Fibroblast of villous mesenchyme (primary cell): ENCODE results near the gene DNAH7. TPM values are rescaled to one million over a fixed set of nuclear protein-coding genes. Genes with fewer than 3 reads are reported as not detected.

ENCODE experiments used
- DNase-seq: peaks from one replicate; pipeline ENCODE4 v3.0.0-alpha.2; 2010; ENCODE audit warnings: low read depth
- H3K4me3 ChIP-seq: 2 replicates; pipeline ENCODE4 v1.5.1; 2011; ENCODE audit warnings: low read depth, mild to moderate bottlenecking, low read length
- CTCF ChIP-seq: IDR thresholded peaks from 2 replicates; pipeline ENCODE4 v1.5.1; 2012; ENCODE audit warnings: low read depth, mild to moderate bottlenecking, low read length; ENCODE audit not compliant: insufficient read depth
- total RNA-seq: library from RNA; depleted of rRNA; stranded (reverse); fragments of >200 nt; gene quantifications from 2 replicates; pipeline ENCODE4 v1.2.3, GENCODE V29; 2012

DNAH7 gene
- total RNA-seq, 1 donor: under 0.01 TPM

DNA sequence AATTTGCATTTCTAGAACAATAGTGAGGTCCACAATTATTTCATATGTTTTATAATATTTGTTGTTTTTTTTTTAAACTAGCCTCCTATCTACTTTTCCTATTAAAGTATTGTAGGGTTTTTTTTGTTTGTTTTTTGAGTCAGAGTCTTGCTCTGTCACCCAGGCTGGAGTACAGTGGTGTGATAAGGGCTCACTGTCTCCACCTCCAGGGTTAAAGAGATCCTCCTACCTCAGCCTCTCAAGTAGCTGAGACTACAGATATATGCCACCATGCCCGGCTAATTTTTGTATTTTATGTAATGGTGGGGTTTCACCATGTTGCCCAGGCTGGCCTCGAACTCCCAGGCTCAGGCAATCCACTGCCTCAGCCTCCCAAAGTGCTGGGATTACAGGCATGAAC is 289.1 kb downstream of the DNAH7 start:
- no peak overlapping the region for H3K4me3 ChIP-seq
- DNase-seq: no peak
- TF ChIP-seq CTCF: no peak

DNA sequence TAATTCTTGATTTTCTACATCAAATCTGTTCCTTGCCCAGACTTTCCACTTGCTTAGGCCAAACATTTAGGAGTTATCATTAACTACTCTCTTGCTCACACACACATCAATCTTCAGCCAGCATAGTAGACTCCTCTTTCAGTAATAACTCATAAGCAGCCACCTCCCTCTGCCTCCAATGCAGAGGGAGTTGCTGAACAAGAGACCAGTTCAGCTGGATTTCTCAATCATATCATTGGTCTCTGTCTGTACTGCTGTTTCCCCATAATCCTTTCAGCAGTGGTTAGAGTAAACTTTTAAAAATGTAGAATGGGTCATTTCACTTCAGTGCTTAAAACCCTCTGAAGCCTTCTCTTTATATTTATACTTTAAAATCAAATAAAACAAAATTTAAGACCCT is 298.7 kb downstream of the DNAH7 start:
- no peak overlapping the region for H3K4me3 ChIP-seq
- DNase-seq: no peak
- TF ChIP-seq CTCF: no peak

GRCh38 chr2:195768431-195768830 is 300.2 kb downstream of the DNAH7 start:
- no peak overlapping the region for H3K4me3 ChIP-seq
- DNase-seq: no peak
- no peak for TF ChIP-seq CTCF

DNA sequence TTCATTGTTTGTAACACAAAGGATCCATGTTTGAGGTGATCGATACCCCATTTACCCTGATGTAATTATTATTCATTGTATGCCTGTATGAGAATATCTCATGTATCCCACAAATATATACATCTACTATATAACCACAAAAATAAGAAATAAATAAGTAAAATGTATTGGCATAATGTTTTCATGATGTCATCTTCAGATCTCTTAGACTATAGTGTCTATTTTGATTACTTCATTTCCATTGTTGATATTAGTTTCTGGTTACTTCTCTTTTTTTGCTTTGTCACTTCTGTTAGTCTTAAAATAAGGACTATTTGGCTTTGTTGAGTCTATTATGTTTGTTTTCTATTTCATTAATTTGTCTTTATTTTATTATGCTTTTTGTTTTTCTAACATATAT is 301.9 kb downstream of the DNAH7 start:
- TF ChIP-seq CTCF: no peak
- no peak overlapping the region for H3K4me3 ChIP-seq
- DNase-seq: no peak

DNA sequence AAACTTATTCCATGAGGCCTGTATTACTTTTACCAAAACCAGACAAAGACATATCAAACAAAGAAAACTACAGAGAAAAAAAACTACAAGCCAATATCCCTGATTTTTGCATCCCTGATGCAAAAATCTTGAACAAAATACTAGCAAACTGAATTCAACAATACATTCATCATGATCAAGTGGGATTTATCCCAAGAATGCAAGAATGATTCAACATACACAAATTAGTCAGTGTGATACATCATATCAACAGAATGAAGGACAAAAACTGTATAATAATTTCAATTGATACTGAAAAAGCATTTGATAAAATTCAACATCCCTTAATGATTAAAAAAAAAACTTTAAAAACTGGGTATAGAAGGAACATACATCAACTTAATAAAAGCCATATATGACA is 304.8 kb downstream of the DNAH7 start:
- H3K4me3 ChIP-seq: no peak overlapping the region
- DNase-seq: no peak

DNA sequence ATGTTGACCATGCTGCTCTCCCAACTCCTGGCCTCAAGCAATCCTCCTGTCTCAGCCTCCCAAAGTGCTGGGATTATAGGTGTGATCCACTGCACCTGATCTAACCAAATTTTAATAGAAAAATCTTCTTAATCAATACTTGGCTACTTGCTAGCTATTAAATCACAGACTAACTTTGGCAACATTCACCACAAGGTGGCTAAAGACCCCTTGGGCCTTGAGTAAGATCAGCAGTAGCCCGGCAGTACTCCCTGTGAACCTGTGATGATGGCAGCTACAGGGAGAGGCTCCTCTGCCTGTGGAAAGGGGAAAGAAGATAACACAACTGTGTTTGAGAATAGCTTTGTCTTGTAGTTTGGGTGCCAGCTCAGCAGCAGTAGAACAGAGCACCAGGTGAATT is 308.8 kb downstream of the DNAH7 start:
- H3K4me3 ChIP-seq: no peak overlapping the region
- TF ChIP-seq CTCF: no peak
- no peak for DNase-seq

More for the DNA sequence above, 304.8 kb downstream of the DNAH7 start:
- TF ChIP-seq CTCF: no peak

DNA sequence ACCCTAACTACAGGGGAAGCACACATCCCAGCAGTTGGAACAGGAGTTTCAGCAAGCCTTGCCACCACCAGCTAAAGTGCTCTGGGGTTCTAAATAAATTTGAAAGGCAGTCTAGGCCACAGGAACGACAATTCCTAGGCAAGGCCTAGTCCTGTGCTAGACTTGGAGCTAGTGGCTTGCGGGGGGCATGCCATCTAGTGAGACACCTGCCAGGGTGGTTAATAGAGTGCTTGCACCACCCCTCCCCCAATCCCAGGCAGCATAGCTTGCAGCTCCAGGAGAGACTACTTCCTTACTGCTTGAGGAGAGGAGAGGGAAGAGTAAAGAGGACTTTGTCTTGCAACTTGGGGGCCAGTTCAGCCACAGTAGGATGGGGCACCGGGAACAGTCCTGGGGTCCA is 309.8 kb downstream of the DNAH7 start:
- no peak for DNase-seq
- no peak overlapping the region for H3K4me3 ChIP-seq
- no peak for TF ChIP-seq CTCF
